HG02798 (cell line): ENCODE results near the gene DHCR24.
"Not testable (repeated sequence)": the region's sequence is repeated elsewhere in the genome, so short reads cannot be mapped to it uniquely, and the experiment has no call there.

Source experiments
- ATAC-seq: cut with Tn5 transposase; IDR thresholded peaks from one replicate; pipeline ENCODE4 v1.9.1; 2021; ENCODE audit warnings: mild to moderate bottlenecking; ENCODE audit not compliant: unreplicated experiment, poor library complexity

DHCR24 gene

GRCh38 chr1:54888080-54888733, 1.2 kb upstream of the DHCR24 start:
- ATAC-seq, result no peak

DNA sequence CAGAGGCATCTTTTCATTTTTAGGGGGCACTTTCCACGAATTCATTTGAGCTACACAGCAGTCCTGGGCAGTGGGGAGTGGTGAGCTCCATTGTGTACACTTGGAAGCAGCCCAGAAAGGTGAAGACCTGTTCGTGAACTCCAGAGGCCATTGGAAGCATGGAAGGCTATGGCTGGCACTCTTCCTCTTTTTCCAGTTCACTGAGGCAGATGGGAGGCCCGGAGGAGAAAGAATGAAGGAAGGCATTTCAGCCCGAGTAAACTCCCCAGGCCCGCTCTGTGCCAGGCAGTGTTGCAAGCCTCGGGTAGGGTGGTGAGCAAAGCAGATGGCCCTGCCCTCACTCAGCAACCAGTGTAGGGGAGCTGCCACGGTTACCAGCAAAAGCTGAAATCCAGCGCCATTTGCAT, 673 bp upstream of the DHCR24 start:
- no peak for ATAC-seq

- ATAC-seq, result no peak
These were observed 930 bp downstream of the DHCR24 start for GRCh38 chr1:54885807-54886723.

GRCh38 chr1:54885237-54885679, 1.7 kb downstream of the DHCR24 start:
- ATAC-seq, result no peak

GRCh38 chr1:54884768-54885167, 2.2 kb downstream of the DHCR24 start:
- ATAC-seq, result no peak

DNA sequence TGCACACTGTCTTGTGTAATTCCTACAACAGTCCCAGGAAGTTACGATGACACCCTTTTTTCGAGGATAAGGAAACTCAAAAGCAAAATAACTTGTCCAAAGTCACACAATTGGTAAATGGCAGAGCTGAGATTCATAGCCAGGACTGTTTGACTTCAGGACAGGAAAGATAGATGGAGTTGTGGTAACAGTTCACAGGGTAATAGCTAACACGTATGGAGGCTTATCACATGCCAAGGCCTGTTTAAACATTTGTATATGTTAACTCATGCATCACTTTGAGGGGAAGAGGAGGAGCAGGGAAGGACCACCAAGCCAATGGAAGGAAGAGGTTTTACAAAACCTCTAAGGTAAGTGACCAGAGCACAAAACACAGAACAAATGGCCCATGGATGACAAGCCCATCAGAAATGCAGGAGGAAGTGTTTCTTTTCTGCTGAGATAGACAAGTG, 2.8 kb downstream of the DHCR24 start:
- ATAC-seq, result no peak

- no peak for ATAC-seq
These were observed 3.5 kb downstream of the DHCR24 start for GRCh38 chr1:54883349-54884102.

DNA sequence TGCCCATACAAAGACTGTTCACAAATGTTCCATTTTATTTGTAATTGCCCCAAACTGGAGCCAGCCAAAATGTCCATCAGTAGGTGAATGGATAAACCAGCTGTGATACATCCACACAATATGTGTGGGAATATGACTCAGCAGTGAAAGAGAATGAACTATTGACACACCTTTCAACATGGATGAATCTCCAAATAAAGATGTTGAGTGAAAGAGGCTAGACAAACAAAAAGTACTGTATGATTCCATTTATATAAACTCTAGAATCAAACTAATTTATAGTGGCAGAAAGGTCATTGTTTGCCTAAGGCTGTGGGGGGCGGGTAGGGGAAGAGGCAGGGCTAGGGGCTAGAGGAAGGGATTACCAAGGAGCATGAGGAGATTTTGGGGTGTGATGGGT, 4.5 kb downstream of the DHCR24 start:
- ATAC-seq, result no peak

DNA sequence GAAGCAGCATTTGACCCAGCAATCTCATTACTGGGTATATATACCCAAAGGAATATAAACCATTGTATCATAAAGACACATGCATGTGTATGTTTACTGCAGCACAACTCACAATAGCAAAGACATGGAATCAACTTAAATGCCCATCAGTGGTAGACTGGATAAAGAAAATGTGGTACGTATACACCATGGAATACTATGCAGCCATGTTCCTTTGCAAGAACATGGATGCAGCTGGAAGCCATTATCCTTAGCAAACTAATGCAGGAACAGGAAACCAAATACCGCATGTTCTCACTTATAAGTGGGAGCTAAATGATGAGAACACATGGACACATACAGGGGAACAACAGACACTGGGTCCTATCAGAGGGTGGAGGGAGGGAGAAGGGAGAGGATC, 5.4 kb downstream of the DHCR24 start:
- not testable (repeated sequence) for ATAC-seq

- ATAC-seq, result no peak
These were observed 7.1 kb downstream of the DHCR24 start for GRCh38 chr1:54879872-54880271.

DNA sequence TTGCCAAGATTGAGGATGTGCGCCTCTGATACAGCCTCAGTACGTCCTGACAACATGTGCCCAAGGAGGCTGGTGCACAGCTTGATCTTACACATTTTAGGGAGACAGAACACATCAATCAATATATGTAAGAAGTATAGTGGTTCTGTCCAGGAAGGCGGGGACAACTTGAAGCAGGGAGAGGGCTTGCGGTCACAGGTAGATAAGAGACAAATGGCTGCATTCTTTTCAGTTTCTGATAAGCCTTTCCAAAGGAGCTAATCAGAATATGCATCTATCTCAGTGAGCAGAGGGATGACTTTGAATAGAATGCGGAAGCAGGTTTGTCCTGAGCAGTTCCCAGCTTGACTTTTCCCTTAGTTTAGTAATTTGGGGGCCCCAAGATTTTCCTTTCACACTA, 10.2 kb downstream of the DHCR24 start:
- ATAC-seq, result no peak

DNA sequence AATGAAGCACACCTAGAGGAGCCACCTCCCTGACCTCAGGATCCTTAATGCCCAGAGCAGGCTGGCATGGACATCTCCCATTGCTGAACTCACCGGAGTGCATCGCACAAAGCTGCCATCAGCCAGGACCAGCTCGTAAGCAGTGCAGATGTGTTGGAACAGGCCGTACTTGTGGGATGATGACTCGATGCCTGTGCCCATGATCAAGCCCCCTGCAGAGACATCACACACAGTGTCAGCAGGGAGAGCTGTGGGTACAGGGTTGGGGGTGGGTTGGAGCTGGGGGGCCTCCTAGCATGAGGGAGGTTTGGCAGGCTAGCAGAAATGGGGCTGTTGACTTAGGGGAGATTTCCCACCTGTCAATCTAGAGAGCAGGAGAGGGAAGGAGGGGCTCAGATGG, 12.0 kb downstream of the DHCR24 start:
- no peak for ATAC-seq

GRCh38 chr1:54874079-54874830, 12.7 kb downstream of the DHCR24 start:
- no peak for ATAC-seq

DNA sequence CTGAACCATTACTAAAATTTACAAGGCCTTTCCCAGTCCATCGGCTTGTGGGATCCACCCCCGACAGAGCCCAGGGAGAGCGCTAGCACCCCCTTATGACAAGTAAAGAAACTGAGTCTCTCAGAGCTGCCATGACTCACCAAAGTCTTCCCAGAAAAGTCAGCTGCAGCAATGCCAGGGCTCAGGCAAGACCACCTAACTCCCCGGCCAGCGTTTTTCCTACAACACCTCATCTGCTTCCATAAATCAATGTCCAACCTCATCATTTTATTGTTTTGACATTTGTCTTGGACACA, 15.0 kb downstream of the DHCR24 start:
- ATAC-seq, result no peak

- ATAC-seq, result no peak
These were observed 15.5 kb downstream of the DHCR24 start for GRCh38 chr1:54871275-54872035.

- ATAC-seq, result no peak
These were observed 16.1 kb downstream of the DHCR24 start for GRCh38 chr1:54870869-54871268.

GRCh38 chr1:54869173-54869851, 17.7 kb downstream of the DHCR24 start:
- ATAC-seq, result no peak

- ATAC-seq, result no peak
These were observed 19.3 kb downstream of the DHCR24 start for GRCh38 chr1:54867717-54868057.
